ENCODE results near the gene LBX2.
A peak's percentile ranks its signal among the peaks of the same experiment; 100 is the strongest.

LBX2 gene

DNA sequence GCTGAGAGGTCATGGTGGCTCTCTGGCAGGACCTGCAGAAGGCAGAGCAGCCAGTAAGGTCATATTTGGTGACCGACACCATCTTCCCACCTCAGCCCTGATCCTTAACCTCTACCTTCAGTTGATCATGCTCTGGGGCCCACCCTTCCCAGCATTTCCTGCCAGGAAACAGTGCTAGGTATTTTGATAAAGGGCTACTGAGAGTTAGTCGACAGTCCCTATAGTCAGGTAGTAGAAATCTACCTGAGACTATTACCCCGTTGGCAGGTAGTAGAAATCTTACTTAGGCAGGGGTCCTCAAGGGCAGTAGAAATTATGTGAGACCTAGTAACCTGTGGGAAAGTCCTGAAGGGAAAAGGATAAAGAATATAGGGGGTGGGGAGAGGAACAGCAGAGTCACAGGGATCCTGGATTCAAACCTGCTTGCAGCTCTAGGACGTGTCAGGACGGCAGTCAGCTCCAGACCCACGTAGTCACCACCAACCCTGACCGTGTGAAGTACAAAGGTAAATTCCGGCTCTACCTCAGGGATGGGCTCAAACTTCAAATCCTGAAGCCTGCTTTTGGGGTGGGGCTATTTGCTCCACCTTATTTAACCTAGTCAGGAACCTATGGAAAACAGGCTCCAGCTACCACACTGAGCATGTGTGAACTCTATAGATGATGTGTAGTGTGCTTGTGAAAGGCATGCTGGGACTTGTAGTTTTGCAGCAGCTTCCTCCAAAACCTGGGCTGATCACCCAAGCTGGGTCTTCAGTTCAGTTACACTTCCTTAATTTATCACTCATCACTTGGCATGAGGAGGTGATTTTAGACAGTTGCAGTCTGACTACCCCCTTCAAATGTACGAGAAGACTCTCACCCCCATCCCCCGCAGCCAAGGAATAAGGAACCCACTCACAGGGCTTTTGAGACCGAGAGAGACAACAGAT, 26.6 kb upstream of the LBX2 start, which contains the start of gene DQX1:
DQX1 (minus strand) TSS at position 515 of the 932 bp plus-strand sequence; CDS start at position 13, 502 bp downstream.
- peak; percentile 51 for DNase-seq (ENCODE audit: low read depth)

DNA sequence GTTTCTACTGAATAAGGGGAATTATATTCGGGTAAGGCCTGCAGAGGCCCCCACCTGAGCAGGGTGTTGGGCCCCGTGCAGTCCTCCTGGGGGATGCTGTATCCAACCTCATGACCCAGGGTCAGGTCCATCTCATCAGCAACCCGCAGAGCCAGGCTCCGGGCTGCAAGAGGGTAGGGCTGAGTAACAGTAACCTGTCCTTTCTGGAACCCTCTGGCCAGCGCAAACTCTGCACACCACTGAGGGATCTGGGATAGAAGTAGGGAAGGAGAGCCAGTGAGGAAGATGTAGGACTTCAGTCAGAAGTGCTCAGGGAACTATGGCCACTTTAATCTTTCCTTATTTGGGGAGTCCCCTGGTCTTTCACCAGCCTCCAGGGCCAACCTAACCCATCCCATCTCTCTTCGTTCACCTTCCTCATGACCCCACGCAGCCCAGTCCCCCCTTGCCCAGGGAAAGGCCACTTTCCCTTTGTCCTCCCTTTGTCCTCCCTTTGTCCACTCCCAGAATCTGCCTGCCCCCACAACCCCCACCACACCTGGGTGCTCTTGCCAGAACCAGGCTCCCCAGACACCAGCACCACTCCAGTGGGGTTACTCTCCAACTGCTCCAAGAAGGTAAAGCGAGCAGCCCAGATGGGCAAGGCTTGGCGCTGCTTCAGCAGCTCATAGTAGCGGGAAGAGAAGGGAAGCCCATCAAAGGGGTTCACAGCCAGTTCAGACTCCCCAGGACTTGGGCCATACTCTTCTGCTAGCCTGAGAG, 25.7 kb upstream of the LBX2 start:
- DNase-seq (ENCODE audit: low read depth) = no peak

DNA sequence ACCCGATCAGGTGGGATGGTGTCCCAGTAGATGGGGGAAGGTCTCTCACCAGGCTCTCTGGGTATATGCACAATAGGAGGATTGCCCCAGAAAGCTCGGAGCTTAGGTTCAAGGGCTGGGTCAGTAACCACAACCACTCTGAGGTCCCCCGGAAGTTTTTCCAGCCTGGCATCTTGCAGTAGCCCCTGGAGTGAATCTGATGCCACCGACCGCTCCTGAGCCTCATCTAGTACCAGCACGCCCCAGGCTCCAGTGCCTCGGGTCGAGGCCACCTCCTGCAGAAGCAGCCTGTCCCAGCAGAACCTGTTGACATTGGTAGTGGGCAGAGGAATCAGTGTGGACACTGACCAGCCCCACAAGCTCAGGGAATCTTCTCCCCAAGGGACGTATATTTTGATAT, 24.6 kb upstream of the LBX2 start:
- DNase-seq (ENCODE audit: low read depth) = no peak

GRCh38 chr2:74522516-74522915, 23.1 kb upstream of the LBX2 start:
- no peak for DNase-seq (ENCODE audit: low read depth)

- no peak for DNase-seq (ENCODE audit: low read depth)
Observed at GRCh38 chr2:74516650-74517049, 17.2 kb upstream of the LBX2 start.

GRCh38 chr2:74515981-74516633, 16.7 kb upstream of the LBX2 start:
- no peak for DNase-seq (ENCODE audit: low read depth)

DNA sequence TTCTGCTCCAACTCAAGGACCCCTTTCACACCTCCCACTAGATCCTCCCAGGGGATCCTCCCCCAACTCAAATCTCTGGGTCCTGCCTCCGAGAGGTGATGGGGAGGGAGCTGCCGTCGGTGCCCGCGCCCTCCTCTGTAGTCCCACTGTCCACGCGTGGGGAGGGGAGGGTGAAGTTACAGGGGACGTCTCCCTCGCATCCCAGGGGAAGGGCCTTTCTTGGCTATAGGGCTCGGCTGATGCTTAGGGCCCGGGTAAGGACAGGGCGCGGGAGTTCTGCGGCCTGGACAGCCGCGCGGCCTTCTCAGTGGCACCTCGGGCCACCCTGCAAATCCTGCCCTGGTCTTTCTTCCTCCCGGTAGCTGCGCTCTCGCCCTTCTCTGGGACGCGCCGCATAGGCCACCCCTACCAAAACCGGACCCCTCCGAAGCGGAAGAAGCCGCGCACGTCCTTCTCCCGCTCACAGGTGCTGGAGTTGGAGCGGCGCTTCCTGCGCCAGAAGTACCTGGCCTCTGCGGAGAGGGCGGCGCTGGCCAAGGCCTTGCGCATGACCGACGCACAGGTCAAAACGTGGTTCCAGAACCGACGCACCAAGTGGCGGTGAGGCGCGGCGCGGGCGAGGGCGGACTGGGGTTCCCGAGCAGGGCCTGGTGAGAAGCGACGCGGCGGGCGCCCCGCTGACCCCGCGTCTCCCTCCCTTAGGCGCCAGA, 16.0 kb upstream of the LBX2 start:
- DNase-seq (ENCODE audit: low read depth) = no peak

DNA sequence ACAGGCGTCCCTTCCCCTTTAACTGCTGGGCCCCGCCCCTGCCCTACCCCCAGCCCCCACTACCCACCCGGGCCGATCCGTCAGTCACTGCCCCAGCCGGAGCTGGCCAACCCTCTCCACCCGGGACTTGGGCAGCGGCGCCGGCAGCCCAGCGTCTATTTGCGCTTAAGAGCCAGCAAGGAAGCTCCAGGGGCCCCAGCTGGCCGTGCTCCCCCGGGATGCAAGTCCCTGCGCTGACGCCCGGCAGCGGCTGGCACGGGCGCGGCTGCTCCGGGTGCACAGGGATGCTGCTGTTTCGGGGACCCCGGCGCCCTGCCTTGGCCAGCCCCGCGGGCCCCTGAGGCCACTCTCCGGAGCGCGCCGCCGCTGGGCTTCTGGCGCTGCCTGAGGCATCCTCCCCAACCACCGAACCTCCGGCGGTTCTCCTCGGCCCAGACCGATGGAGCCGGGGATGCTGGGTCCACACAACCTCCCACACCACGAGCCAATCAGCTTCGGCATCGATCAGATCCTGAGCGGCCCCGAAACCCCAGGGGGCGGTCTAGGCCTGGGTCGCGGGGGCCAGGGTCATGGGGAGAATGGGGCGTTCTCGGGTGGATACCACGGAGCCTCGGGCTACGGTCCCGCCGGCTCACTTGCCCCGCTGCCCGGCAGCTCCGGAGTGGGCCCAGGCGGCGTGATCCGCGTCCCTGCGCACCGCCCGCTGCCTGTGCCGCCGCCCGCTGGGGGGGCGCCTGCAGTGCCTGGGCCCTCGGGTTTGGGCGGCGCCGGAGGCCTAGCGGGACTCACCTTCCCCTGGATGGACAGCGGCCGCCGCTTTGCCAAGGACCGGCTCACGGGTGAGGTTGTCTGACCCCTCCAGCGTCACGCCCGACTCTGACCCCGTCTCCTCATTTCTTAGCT, 15.2 kb upstream of the LBX2 start, which contains the start of gene TLX2:
TLX2 (plus strand) TSS at position 83 of the 903 bp plus-strand sequence; CDS start at position 440, 357 bp downstream.
- DNase-seq (ENCODE audit: low read depth) = peak; percentile 32

DNA sequence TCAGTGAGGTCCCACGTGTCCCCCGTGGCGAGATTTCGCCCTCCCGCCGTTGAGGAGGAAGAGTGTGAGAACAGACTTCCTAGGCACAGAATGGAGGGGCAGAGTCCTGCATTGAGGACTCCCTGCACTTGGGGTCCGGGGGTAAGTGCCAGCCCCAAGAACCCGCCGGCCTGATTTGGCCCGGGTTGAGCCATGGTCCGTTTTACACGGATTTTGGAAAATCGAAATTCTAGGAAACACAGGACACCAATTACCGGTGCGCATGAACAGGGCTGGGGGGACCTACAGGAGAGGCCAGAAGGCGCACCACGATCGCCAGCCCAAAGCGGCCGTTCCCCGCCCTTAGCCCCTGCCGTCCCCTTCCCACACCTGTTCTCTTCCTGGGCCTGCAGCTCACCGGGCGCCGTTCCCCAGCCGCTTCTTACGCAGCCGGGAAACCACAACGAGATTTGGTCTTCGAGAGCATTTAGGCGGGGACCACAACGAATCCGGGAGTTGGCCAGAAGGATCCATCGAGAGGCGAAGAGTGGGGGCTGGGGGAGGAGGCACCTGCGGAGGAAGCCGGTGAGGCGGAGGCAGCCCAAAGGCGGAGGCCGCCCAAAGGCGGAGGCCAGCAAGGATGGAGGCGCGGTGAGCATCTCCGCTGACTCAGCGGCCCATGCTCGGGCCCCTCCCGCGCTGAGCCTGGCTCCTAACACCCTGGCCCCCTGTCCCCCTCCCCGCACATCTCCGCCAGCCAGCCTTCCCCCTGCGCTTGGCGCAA, 14.4 kb upstream of the LBX2 start:
- no peak for DNase-seq (ENCODE audit: low read depth)

DNA sequence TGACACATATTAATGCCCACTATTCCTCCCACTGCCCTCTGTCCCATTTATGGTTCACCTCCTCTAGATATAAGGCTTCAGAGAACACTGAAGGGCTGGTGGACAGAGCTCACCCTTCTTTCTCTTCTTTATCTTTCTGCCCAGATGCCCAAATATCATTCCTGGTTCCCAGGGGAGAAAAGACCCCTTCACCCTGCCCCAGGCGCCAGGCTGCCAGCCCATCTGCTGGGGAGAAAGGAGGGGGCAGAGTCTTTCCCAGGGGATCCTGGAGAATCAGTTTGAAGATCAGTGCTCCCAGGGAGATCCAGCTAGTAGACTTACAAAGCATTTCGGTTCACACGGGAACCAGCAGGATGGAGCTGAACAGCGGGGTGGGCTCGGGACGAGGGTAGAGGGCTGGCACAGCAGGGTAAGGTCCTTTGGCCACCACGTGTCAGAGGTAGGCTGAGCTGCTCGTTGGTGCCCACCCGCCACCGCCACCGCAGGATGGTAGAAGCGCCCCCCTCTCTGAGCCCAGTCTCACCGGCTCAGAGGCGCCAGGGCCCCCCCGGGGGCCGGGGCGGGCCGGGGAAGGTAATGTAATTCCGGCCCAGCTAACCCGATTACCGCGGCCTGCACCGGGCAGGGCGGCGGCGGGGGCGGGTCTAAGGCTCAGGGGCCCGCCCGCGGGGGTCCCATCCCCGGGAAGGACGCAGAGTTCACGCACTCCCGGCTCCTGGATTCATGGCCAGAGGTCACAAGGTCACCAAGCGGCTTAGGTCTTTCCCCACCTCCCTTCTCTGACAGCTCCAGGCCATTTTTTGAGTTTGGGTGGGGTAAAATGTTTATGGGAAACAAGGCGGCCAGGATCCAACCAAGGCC, 13.6 kb upstream of the LBX2 start:
- no peak for DNase-seq (ENCODE audit: low read depth)

GRCh38 chr2:74511104-74511989, 11.9 kb upstream of the LBX2 start:
- peak; percentile 38 for DNase-seq (ENCODE audit: low read depth)

- no peak for DNase-seq (ENCODE audit: low read depth)
Observed at GRCh38 chr2:74510272-74510671, 10.9 kb upstream of the LBX2 start.

- peak; percentile 85 for DNase-seq (ENCODE audit: low read depth)
Observed at GRCh38 chr2:74507926-74508520, 8.6 kb upstream of the LBX2 start.

DNA sequence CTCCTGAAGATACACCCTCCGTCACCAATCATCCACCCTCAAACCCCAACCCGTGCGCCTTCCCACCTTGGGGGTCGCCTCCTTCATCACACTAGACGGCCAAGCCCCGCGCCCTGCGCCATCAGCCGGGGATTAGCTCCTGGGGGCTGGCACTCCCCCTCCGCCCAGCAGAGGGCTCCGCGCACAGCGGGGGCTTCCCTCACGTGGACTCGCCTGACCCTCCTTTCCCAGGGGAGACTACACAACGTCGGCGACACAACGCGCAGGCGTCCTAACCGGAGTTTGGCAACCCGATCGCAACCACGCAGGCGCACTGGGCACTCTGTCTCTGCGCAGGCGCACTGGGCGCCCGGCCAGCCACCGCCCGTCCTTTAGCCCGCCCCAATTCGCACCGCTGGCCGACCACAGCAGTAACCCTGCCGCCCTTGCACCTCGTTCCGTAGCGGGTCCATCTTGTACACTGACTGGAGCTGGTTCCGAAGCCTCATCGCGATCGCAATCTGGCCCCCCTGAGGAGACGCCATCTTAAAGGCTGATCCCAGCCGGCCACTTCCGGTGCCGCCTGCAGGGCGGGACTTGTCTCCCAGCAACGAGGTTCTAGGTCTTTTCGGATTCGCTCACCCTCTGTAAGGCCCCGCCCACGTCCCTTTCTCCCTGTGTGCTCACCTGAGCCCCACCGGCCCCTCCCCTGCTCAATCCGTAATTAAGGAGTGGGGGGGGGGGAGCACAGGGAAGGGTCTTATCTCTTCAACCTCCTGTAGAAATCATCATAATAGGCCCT, 7.9 kb upstream of the LBX2 start, which contains the start of gene PCGF1:
PCGF1 (minus strand) TSS at position 551 of the 781 bp plus-strand sequence; CDS start at position 524, 27 bp downstream.
- peak; percentile 98 for DNase-seq (ENCODE audit: low read depth)

DNA sequence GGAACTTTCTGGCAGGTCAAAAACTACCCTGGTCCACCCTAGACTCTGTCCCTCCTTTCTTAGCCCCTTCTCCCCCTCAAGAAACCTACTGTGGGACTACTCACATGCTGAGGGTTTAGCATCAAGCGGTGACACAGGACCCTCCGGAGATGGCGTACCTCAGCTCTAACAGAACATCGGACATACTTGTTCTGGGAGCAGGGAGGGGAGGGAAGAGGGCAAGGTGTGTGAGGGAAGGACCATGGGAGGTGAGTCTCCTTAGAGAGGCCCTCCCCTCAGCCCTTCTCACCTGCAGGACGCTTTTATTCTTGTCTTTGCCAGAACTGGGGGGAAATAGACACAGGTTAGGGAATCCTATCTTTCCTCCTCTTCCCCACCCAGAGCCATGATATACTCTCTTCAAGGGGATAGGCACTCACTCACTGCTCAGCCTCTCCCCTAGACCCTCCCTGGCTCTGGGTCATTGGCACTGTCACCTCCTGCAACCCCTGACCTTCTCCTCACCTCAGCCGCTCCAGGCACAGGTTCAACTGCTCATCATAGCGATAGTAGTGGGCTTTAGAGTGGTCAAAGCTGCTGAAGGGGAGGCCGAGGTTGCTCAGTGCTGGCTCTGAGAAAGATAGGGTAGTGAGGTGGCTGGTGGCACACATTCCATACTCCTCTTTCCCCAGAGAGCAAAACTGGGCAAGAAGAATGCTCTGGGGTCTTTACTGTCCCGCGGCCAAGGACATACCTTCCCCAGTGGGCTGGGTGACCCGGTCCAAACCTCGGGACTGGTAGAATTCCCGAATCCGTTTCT, 6.2 kb upstream of the LBX2 start:
- no peak for DNase-seq (ENCODE audit: low read depth)

DNA sequence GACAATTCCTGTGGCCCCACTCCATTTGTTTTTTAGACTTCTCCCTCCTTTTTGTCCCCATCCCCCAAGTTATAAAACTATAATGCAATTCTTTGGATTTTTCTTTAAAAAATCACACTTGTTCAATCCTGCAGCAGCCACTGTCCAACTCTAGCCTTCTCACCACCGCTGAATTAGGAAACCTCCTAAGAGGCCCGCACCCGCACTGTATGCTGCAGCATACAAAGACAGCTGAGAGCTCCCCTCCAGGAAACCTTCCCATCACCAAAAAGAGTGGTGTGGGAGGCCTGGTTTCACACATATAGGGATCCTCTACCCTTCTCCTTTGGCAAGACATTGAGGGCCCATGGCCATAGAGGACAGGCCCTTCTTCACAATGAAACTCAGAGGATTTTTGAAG, 5.2 kb upstream of the LBX2 start:
- no peak for DNase-seq (ENCODE audit: low read depth)
